ENCODE measurements around the gene FAM13A. TPM values are rescaled to one million over a fixed set of nuclear protein-coding genes. Genes with fewer than 3 reads are reported as not detected.

The FAM13A gene
- total and polyA plus RNA-seq, 4 donors: 31.0 to 41.4 (median 35.8) TPM

DNA sequence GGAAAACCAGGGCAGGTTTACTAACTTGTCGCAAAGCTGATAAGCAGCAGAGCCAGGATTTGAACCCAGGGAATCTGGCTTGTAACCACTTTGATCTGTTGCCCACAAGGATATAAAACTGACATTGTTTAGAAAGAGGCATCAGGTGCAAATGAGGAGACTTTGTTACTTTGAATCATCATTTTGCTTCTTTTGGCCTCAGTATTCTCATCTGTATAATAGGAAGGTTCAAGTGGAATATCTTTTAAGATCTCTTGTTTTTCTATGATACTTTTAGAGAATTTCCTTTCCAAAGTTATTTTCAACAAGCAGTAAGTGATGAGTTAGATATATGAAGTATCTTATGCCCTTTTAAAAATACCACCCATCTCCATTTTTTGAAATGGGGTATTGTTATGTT is 301.5 kb downstream of the FAM13A start:
- no peak for DNase-seq (ENCODE audit: low read depth in 4 of 6, low spot score in 6 of 6)
- Histone ChIP-seq H3K4me1 (ENCODE audit: control insufficient read depth, insufficient read depth, low read length) (peaks cover 6% of the 10 kb centered on the region), H3K9me3 (ENCODE audit: control insufficient read depth, insufficient read depth, low read length) (no peaks in the 10 kb centered on the region), H3K27ac (ENCODE audit: low read depth, low read length) (no peak overlapping the region), H3K27me3 (ENCODE audit: control insufficient read depth, insufficient read depth, low read length) (no peaks in the 10 kb centered on the region), H3K36me3 (ENCODE audit: control insufficient read depth, insufficient read depth, low read length) (peaks cover 2% of the 10 kb centered on the region), H3K4me3 (ENCODE audit: low read depth, low read length) (no peak overlapping the region)
- 100% methylated on average over 1 of the region's 1 CpG for WGBS (ENCODE audit: insufficient coverage)

- H3K4me3 ChIP-seq (ENCODE audit: low read depth, low read length): no peak overlapping the region
- no peak overlapping the region for H3K27ac ChIP-seq (ENCODE audit: low read depth, low read length)
- peaks cover 6% of the 10 kb centered on the region for H3K4me1 ChIP-seq (ENCODE audit: control insufficient read depth, insufficient read depth, low read length)
- H3K27me3 ChIP-seq (ENCODE audit: control insufficient read depth, insufficient read depth, low read length): no peaks in the 10 kb centered on the region
- no peak for DNase-seq (ENCODE audit: low read depth in 4 of 6, low spot score in 6 of 6)
- H3K9me3 ChIP-seq (ENCODE audit: control insufficient read depth, insufficient read depth, low read length): no peaks in the 10 kb centered on the region
- peaks cover 8% of the 10 kb centered on the region for H3K36me3 ChIP-seq (ENCODE audit: control insufficient read depth, insufficient read depth, low read length)
- WGBS (ENCODE audit: insufficient coverage): 100% methylated on average over 1 of the region's 3 CpGs
These were observed 302.2 kb downstream of the FAM13A start for GRCh38 chr4:88754796-88755195.

GRCh38 chr4:88753658-88754571 is 303.1 kb downstream of the FAM13A start:
- H3K36me3 ChIP-seq (ENCODE audit: control insufficient read depth, insufficient read depth, low read length): peaks cover 10% of the 10 kb centered on the region
- no peaks in the 10 kb centered on the region for H3K27me3 ChIP-seq (ENCODE audit: control insufficient read depth, insufficient read depth, low read length)
- no peak for DNase-seq (ENCODE audit: low read depth in 4 of 6, low spot score in 6 of 6)
- peaks cover 1% of the 10 kb centered on the region for H3K4me1 ChIP-seq (ENCODE audit: control insufficient read depth, insufficient read depth, low read length)
- no peaks in the 10 kb centered on the region for H3K9me3 ChIP-seq (ENCODE audit: control insufficient read depth, insufficient read depth, low read length)
- no peak overlapping the region for H3K4me3 ChIP-seq (ENCODE audit: low read depth, low read length)
- no CpG with 5 or more reads among the region's 7 CpGs for WGBS (ENCODE audit: insufficient coverage)
- no peak overlapping the region for H3K27ac ChIP-seq (ENCODE audit: low read depth, low read length)

DNA sequence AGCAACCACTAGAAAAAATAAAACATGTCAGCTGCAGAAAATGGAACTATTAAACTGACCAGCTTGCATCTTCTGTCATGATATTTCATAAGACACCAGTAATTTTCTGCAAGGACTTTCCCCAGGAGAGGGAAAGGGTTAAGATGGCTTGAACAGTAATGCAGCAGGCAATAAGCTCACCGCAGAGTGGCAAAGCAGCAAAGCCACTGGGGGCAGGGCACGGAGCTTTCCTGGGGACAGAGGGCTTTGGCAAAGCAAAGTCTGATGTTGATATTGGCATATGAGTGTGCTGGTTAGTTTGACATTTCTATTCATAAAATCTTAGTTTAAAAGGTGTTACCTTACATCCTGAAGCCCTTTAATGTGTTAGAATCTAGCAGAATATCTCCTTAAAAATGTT is 304.2 kb downstream of the FAM13A start:
- Histone ChIP-seq H3K36me3 (ENCODE audit: control insufficient read depth, insufficient read depth, low read length) (peaks cover 15% of the 10 kb centered on the region), H3K4me3 (ENCODE audit: low read depth, low read length) (no peak overlapping the region), H3K4me1 (ENCODE audit: control insufficient read depth, insufficient read depth, low read length) (no peaks in the 10 kb centered on the region), H3K27ac (ENCODE audit: low read depth, low read length) (no peak overlapping the region), H3K27me3 (ENCODE audit: control insufficient read depth, insufficient read depth, low read length) (no peaks in the 10 kb centered on the region), H3K9me3 (ENCODE audit: control insufficient read depth, insufficient read depth, low read length) (no peaks in the 10 kb centered on the region)
- peak in 1 of 6 donors; percentile 8 for DNase-seq (ENCODE audit: low read depth in 4 of 6, low spot score in 6 of 6)
- 38% methylated on average over 2 of the region's 2 CpGs for WGBS (ENCODE audit: insufficient coverage)

DNA sequence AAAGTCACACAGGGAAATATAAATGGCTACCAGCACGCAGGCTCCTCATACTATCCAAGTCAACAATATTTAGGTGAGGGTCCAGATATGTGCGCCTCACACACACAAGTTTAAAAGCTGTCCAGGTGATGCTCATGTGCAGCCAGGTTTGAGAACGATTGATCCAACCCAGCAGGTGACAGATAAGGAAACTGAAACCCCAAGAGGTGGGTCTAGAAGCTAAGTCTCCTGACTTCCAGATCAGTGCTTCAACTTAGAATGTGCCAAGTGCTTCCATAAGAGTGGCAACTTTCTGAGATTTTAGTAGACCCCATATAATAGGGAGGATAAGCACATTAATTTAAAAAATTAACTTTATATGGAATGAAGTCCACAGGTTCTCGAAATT is 304.9 kb downstream of the FAM13A start:
- no peak overlapping the region for H3K27ac ChIP-seq (ENCODE audit: low read depth, low read length)
- H3K27me3 ChIP-seq (ENCODE audit: control insufficient read depth, insufficient read depth, low read length): no peaks in the 10 kb centered on the region
- H3K4me1 ChIP-seq (ENCODE audit: control insufficient read depth, insufficient read depth, low read length): no peaks in the 10 kb centered on the region
- DNase-seq (ENCODE audit: low read depth in 4 of 6, low spot score in 6 of 6): no peak
- WGBS (ENCODE audit: insufficient coverage): 87% methylated on average over 3 of the region's 4 CpGs
- H3K9me3 ChIP-seq (ENCODE audit: control insufficient read depth, insufficient read depth, low read length): no peaks in the 10 kb centered on the region
- H3K36me3 ChIP-seq (ENCODE audit: control insufficient read depth, insufficient read depth, low read length): peaks cover 20% of the 10 kb centered on the region
- no peak overlapping the region for H3K4me3 ChIP-seq (ENCODE audit: low read depth, low read length)

DNA sequence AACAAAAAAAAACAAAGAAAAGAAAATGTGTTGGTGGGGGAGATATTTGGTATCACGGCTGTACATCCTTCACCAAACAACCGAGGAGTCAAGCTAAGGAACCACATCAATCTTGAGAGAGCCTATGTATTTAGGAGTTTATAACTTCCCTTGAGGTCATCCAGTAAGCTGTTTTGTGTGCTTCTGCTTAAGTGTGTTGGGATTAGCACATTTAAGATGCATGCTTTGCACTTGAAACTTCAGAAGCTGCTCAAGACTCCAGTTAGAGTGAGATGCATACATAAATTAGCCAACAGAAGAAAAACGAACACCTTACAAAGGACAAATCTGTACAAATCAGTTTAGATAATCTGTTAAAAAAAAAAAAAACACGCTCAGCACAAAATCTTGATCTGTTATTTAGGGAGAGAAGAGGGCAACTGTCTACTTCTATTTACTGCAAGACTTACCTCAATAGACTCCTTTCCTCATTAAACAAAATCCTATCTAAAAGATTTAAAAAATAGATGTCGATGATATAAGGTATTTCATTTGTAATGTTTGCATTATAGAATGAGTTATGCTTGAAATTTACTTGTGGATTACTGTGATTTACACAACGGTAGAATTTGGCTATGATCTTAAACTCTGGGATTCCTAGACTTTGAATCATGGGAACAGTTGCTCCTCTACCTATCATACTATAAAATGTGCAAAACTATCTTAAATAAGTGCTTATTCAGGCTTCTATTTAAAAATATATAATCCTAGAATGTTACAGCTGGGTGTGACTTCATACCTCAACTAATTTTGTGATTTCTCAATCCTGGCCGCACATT is 305.5 kb downstream of the FAM13A start:
- no peaks in the 10 kb centered on the region for H3K27me3 ChIP-seq (ENCODE audit: control insufficient read depth, insufficient read depth, low read length)
- no CpG with 5 or more reads among the region's 7 CpGs for WGBS (ENCODE audit: insufficient coverage)
- DNase-seq (ENCODE audit: low read depth in 4 of 6, low spot score in 6 of 6): no peak
- H3K9me3 ChIP-seq (ENCODE audit: control insufficient read depth, insufficient read depth, low read length): no peaks in the 10 kb centered on the region
- no peak overlapping the region for H3K27ac ChIP-seq (ENCODE audit: low read depth, low read length)
- peaks cover 21% of the 10 kb centered on the region for H3K36me3 ChIP-seq (ENCODE audit: control insufficient read depth, insufficient read depth, low read length)
- H3K4me1 ChIP-seq (ENCODE audit: control insufficient read depth, insufficient read depth, low read length): no peaks in the 10 kb centered on the region
- H3K4me3 ChIP-seq (ENCODE audit: low read depth, low read length): no peak overlapping the region

GRCh38 chr4:88750369-88750768 is 306.6 kb downstream of the FAM13A start:
- no peak for DNase-seq (ENCODE audit: low read depth in 4 of 6, low spot score in 6 of 6)
- WGBS (ENCODE audit: insufficient coverage): 95% methylated on average over 10 of the region's 10 CpGs
- H3K4me3 ChIP-seq (ENCODE audit: low read depth, low read length): no peak overlapping the region
- peaks cover 21% of the 10 kb centered on the region for H3K36me3 ChIP-seq (ENCODE audit: control insufficient read depth, insufficient read depth, low read length)
- H3K27ac ChIP-seq (ENCODE audit: low read depth, low read length): no peak overlapping the region
- no peaks in the 10 kb centered on the region for H3K4me1 ChIP-seq (ENCODE audit: control insufficient read depth, insufficient read depth, low read length)
- no peaks in the 10 kb centered on the region for H3K9me3 ChIP-seq (ENCODE audit: control insufficient read depth, insufficient read depth, low read length)
- no peaks in the 10 kb centered on the region for H3K27me3 ChIP-seq (ENCODE audit: control insufficient read depth, insufficient read depth, low read length)

GRCh38 chr4:88747351-88747750 is 309.6 kb downstream of the FAM13A start:
- no peaks in the 10 kb centered on the region for H3K4me1 ChIP-seq (ENCODE audit: control insufficient read depth, insufficient read depth, low read length)
- 93% methylated on average over 7 of the region's 7 CpGs for WGBS (ENCODE audit: insufficient coverage)
- DNase-seq (ENCODE audit: low read depth in 4 of 6, low spot score in 6 of 6): no peak
- H3K4me3 ChIP-seq (ENCODE audit: low read depth, low read length): no peak overlapping the region
- peaks cover 21% of the 10 kb centered on the region for H3K36me3 ChIP-seq (ENCODE audit: control insufficient read depth, insufficient read depth, low read length)
- no peaks in the 10 kb centered on the region for H3K9me3 ChIP-seq (ENCODE audit: control insufficient read depth, insufficient read depth, low read length)
- H3K27me3 ChIP-seq (ENCODE audit: control insufficient read depth, insufficient read depth, low read length): no peaks in the 10 kb centered on the region
- H3K27ac ChIP-seq (ENCODE audit: low read depth, low read length): no peak overlapping the region

DNA sequence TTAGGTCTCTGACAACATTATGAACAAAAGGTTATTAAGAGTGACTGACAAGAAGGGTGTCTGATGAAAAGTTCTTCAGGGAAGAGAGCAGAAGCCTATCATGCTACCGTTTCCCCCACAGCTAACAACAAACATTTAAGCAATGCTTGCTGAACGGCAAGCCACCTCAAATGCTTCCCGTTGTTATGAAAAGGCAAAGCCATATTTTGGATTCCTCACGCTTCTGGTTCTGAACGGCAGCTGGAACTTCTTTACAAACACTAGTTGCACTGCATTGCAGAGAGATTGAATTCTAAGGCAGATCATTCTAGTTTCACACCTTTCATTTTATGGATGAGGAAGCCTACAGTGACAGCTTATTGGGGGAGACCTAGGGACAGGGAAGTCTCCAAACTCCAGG is 310.8 kb downstream of the FAM13A start:
- no peak overlapping the region for H3K4me3 ChIP-seq (ENCODE audit: low read depth, low read length)
- no peaks in the 10 kb centered on the region for H3K27me3 ChIP-seq (ENCODE audit: control insufficient read depth, insufficient read depth, low read length)
- H3K4me1 ChIP-seq (ENCODE audit: control insufficient read depth, insufficient read depth, low read length): no peaks in the 10 kb centered on the region
- no peaks in the 10 kb centered on the region for H3K9me3 ChIP-seq (ENCODE audit: control insufficient read depth, insufficient read depth, low read length)
- WGBS (ENCODE audit: insufficient coverage): 83% methylated on average over 3 of the region's 5 CpGs
- no peak overlapping the region for H3K27ac ChIP-seq (ENCODE audit: low read depth, low read length)
- no peak for DNase-seq (ENCODE audit: low read depth in 4 of 6, low spot score in 6 of 6)
- peaks cover 21% of the 10 kb centered on the region for H3K36me3 ChIP-seq (ENCODE audit: control insufficient read depth, insufficient read depth, low read length)

All from spinal cord (tissue), 10 donors.